Activated CD4-positive, alpha-beta memory T cell treated with anti-CD3 and anti-CD28 coated beads for 36 hours (primary cell): ENCODE results near the gene FAIM2. TPM values are rescaled to one million over a fixed set of nuclear protein-coding genes. Genes with fewer than 3 reads are reported as not detected.
A peak's percentile ranks its signal among the peaks of the same experiment; 100 is the strongest.

ENCODE experiments used
- CTCF ChIA-PET: fragments of 350-600 bp; sonication (Branson Sonifier 250); formaldehyde crosslinking; loops from one replicate; lab custom pipeline; 2021; ENCODE audit warnings: antibody characterized with exemption, inconsistent platforms; lab: Charles Lee
- POLR2A ChIA-PET: fragments of 350-600 bp; sonication (Branson Sonifier 250); formaldehyde crosslinking; loops from one replicate; lab custom pipeline; 2021; ENCODE audit warnings: antibody characterized with exemption; lab: Charles Lee
- DNase-seq: peaks from one replicate; pipeline ENCODE4 v3.0.0-alpha.2; 2020
- H3K27ac Mint-ChIP-seq: one replicate; pipeline ENCODE4 v1.8.0; 2021; ENCODE audit warnings: mixed read lengths
- H3K27me3 Mint-ChIP-seq: one replicate; pipeline ENCODE4 v1.8.0; 2021; ENCODE audit warnings: mixed read lengths
- H3K36me3 Mint-ChIP-seq: one replicate; pipeline ENCODE4 v1.8.0; 2021; ENCODE audit warnings: mixed read lengths
- H3K4me1 Mint-ChIP-seq: one replicate; pipeline ENCODE4 v1.8.0; 2021; ENCODE audit warnings: low read depth, mixed read lengths
- H3K4me3 Mint-ChIP-seq: one replicate; pipeline ENCODE4 v1.8.0; 2021; ENCODE audit warnings: mild to moderate bottlenecking, mixed read lengths
- H3K9me3 Mint-ChIP-seq: one replicate; pipeline ENCODE4 v1.8.0; 2021; ENCODE audit warnings: mixed read lengths
- intact Hi-C: fragments of 100-400 bp; cut with micrococcal nuclease; formaldehyde crosslinking; loops from one replicate; pipeline ENCODE4 v1.15.1; 2023
- total RNA-seq, 2 experiments: library from RNA; stranded (reverse); gene quantifications; one replicate each; pipeline ENCODE4 v1.2.3, GENCODE V29; 2021

Gene FAIM2
- total RNA-seq, 2 experiments from 2014 or later: 1.7 to 2.1 TPM

- ChIA-PET CTCF (interaction anchor here (0.7 to 6.4 kb wide), 50 partner anchors 9 to 338 kb away, joined by 3 to 95 read pairs (median 4); partner anchors contain the start of genes BCDIN3D, COX14, LIMA1 and NCKAP5L), POLR2A (interaction anchor here (0.7 to 1.3 kb wide), 2 partner anchors 103 to 205 kb away, joined by 4 read pairs; partner anchors contain the start of genes BCDIN3D and TMBIM6)
- intact Hi-C loops: loop anchor here (5.0 kb wide), 2 partner anchors 44 to 79 kb away; partner anchors contain the start of gene FAIM2
- DNase-seq: no peak
- Mint-ChIP-seq H3K4me1 (peaks cover 33% of the 10 kb centered on the region), H3K27me3 (peaks cover 2% of the 10 kb centered on the region), H3K27ac (no peak overlapping the region), H3K9me3 (no peaks in the 10 kb centered on the region), H3K4me3 (no peak overlapping the region), H3K36me3 (no peaks in the 10 kb centered on the region)
Observed at GRCh38 chr12:49946086-49946485, 42.4 kb upstream of the FAIM2 start.

- ChIA-PET CTCF (interaction anchor here (0.6 to 6.4 kb wide), 58 partner anchors 8 to 1073 kb away, joined by 3 to 95 read pairs (median 4); partner anchors contain the start of genes BCDIN3D, COX14, LIMA1 and NCKAP5L), POLR2A (interaction anchor here (0.7 to 1.3 kb wide), 3 partner anchors 102 to 204 kb away, joined by 3 to 4 read pairs (median 4); partner anchors contain the start of genes BCDIN3D and TMBIM6)
- H3K36me3 Mint-ChIP-seq: no peaks in the 10 kb centered on the region
- peak overlapping the region; percentile 81 for H3K27ac Mint-ChIP-seq
- no peaks in the 10 kb centered on the region for H3K27me3 Mint-ChIP-seq
- no peaks in the 10 kb centered on the region for H3K9me3 Mint-ChIP-seq
- peaks cover 33% of the 10 kb centered on the region for H3K4me1 Mint-ChIP-seq
- intact Hi-C loops: loop anchor here (1.0 to 5.0 kb wide), 3 partner anchors 43 to 169 kb away; partner anchors contain the start of gene FAIM2
- peak overlapping the region; percentile 70 for H3K4me3 Mint-ChIP-seq
- DNase-seq: peak; percentile 93
Observed at GRCh38 chr12:49945394-49946080, 41.8 kb upstream of the FAIM2 start.

- Mint-ChIP-seq H3K4me3 (no peak overlapping the region), H3K27me3 (no peaks in the 10 kb centered on the region), H3K36me3 (no peaks in the 10 kb centered on the region), H3K9me3 (no peaks in the 10 kb centered on the region), H3K4me1 (peaks cover 33% of the 10 kb centered on the region), H3K27ac (peak overlapping the region; percentile 81)
- no peak for DNase-seq
- ChIA-PET POLR2A (interaction anchor here (1.1 kb wide), 1 partner anchor 140 kb away, joined by 3 read pairs; no protein-coding TSS in a partner anchor), CTCF (interaction anchor here (0.8 to 6.4 kb wide), 14 partner anchors 12 to 459 kb away, joined by 3 to 95 read pairs (median 10); partner anchors contain the start of gene COX14)
- intact Hi-C loops: loop anchor here (1.0 to 5.0 kb wide), 3 partner anchors 42 to 168 kb away; partner anchors contain the start of gene FAIM2
Observed at GRCh38 chr12:49944718-49945117, 41.0 kb upstream of the FAIM2 start.

- H3K36me3 Mint-ChIP-seq: no peaks in the 10 kb centered on the region
- no peak for DNase-seq
- no peaks in the 10 kb centered on the region for H3K9me3 Mint-ChIP-seq
- ChIA-PET POLR2A (interaction anchor here (0.5 kb wide), 1 partner anchor 818 kb away, joined by 3 read pairs; no protein-coding TSS in a partner anchor), CTCF (interaction anchor here (1.3 to 2.7 kb wide), 2 partner anchors 23 to 77 kb away, joined by 8 to 20 read pairs; no protein-coding TSS in a partner anchor)
- intact Hi-C loops: no loop called here
- H3K4me1 Mint-ChIP-seq: peaks cover 33% of the 10 kb centered on the region
- H3K4me3 Mint-ChIP-seq: no peak overlapping the region
- H3K27ac Mint-ChIP-seq: no peak overlapping the region
- no peaks in the 10 kb centered on the region for H3K27me3 Mint-ChIP-seq
Observed at GRCh38 chr12:49944046-49944445, 40.3 kb upstream of the FAIM2 start.

- POLR2A ChIA-PET: interaction anchor here (0.5 kb wide), 1 partner anchor 819 kb away, joined by 3 read pairs; no protein-coding TSS in a partner anchor
- CTCF ChIA-PET: interaction anchor here (0.7 to 2.7 kb wide), 4 partner anchors 14 to 77 kb away, joined by 3 to 20 read pairs (median 6); no protein-coding TSS in a partner anchor
- H3K9me3 Mint-ChIP-seq: no peaks in the 10 kb centered on the region
- H3K36me3 Mint-ChIP-seq: no peaks in the 10 kb centered on the region
- no peaks in the 10 kb centered on the region for H3K27me3 Mint-ChIP-seq
- intact Hi-C loops: no loop called here
- no peak for DNase-seq
- H3K4me3 Mint-ChIP-seq: no peak overlapping the region
- no peak overlapping the region for H3K27ac Mint-ChIP-seq
- H3K4me1 Mint-ChIP-seq: peaks cover 33% of the 10 kb centered on the region
Observed at GRCh38 chr12:49943625-49943960, 39.9 kb upstream of the FAIM2 start.

- H3K9me3 Mint-ChIP-seq: no peaks in the 10 kb centered on the region
- H3K27ac Mint-ChIP-seq: no peak overlapping the region
- CTCF ChIA-PET: interaction anchor here (0.7 to 2.7 kb wide), 8 partner anchors 10 to 127 kb away, joined by 3 to 20 read pairs (median 3); no protein-coding TSS in a partner anchor
- POLR2A ChIA-PET: interaction anchor here (0.5 kb wide), 1 partner anchor 819 kb away, joined by 3 read pairs; no protein-coding TSS in a partner anchor
- H3K27me3 Mint-ChIP-seq: no peaks in the 10 kb centered on the region
- no peaks in the 10 kb centered on the region for H3K36me3 Mint-ChIP-seq
- H3K4me3 Mint-ChIP-seq: no peak overlapping the region
- peak; percentile 46 for DNase-seq
- intact Hi-C loops: no loop called here
- peaks cover 33% of the 10 kb centered on the region for H3K4me1 Mint-ChIP-seq
Observed at GRCh38 chr12:49942921-49943624, 39.4 kb upstream of the FAIM2 start.

- H3K9me3 Mint-ChIP-seq: no peaks in the 10 kb centered on the region
- no peak overlapping the region for H3K27ac Mint-ChIP-seq
- H3K27me3 Mint-ChIP-seq: no peaks in the 10 kb centered on the region
- H3K4me1 Mint-ChIP-seq: peaks cover 33% of the 10 kb centered on the region
- ChIA-PET POLR2A (no interaction called here), CTCF (interaction anchor here (0.8 to 2.7 kb wide), 6 partner anchors 10 to 128 kb away, joined by 3 to 20 read pairs (median 3); no protein-coding TSS in a partner anchor)
- intact Hi-C loops: no loop called here
- DNase-seq: no peak
- H3K4me3 Mint-ChIP-seq: no peak overlapping the region
- H3K36me3 Mint-ChIP-seq: no peaks in the 10 kb centered on the region
Observed at GRCh38 chr12:49942512-49942893, 38.8 kb upstream of the FAIM2 start.

GRCh38 chr12:49941556-49942511, 38.1 kb upstream of the FAIM2 start:
- H3K36me3 Mint-ChIP-seq: no peaks in the 10 kb centered on the region
- peaks cover 33% of the 10 kb centered on the region for H3K4me1 Mint-ChIP-seq
- intact Hi-C loops: no loop called here
- H3K27me3 Mint-ChIP-seq: no peaks in the 10 kb centered on the region
- H3K9me3 Mint-ChIP-seq: no peaks in the 10 kb centered on the region
- POLR2A ChIA-PET: no interaction called here
- CTCF ChIA-PET: interaction anchor here (0.8 to 2.7 kb wide), 6 partner anchors 9 to 129 kb away, joined by 3 to 20 read pairs (median 3); no protein-coding TSS in a partner anchor
- H3K27ac Mint-ChIP-seq: no peak overlapping the region
- no peak for DNase-seq
- H3K4me3 Mint-ChIP-seq: no peak overlapping the region

GRCh38 chr12:49939707-49940106, 36.0 kb upstream of the FAIM2 start:
- no peaks in the 10 kb centered on the region for H3K9me3 Mint-ChIP-seq
- H3K36me3 Mint-ChIP-seq: no peaks in the 10 kb centered on the region
- no peak for DNase-seq
- peaks cover 18% of the 10 kb centered on the region for H3K4me1 Mint-ChIP-seq
- ChIA-PET CTCF (interaction anchor here (0.7 to 1.4 kb wide), 2 partner anchors 27 to 99 kb away, joined by 3 to 5 read pairs; no protein-coding TSS in a partner anchor), POLR2A (interaction anchor here (1.1 kb wide), 1 partner anchor 11 kb away, joined by 3 read pairs; no protein-coding TSS in a partner anchor)
- H3K4me3 Mint-ChIP-seq: no peak overlapping the region
- intact Hi-C loops: no loop called here
- no peak overlapping the region for H3K27ac Mint-ChIP-seq
- no peaks in the 10 kb centered on the region for H3K27me3 Mint-ChIP-seq

- CTCF ChIA-PET: interaction anchor here (1.0 to 1.4 kb wide), 2 partner anchors 28 to 172 kb away, joined by 3 to 5 read pairs; partner anchors contain the start of gene COX14
- H3K9me3 Mint-ChIP-seq: no peaks in the 10 kb centered on the region
- peaks cover 14% of the 10 kb centered on the region for H3K4me1 Mint-ChIP-seq
- H3K27me3 Mint-ChIP-seq: peaks cover 2% of the 10 kb centered on the region
- no peaks in the 10 kb centered on the region for H3K36me3 Mint-ChIP-seq
- intact Hi-C loops: no loop called here
- H3K4me3 Mint-ChIP-seq: no peak overlapping the region
- no peak overlapping the region for H3K27ac Mint-ChIP-seq
- POLR2A ChIA-PET: no interaction called here
- DNase-seq: no peak
Observed at GRCh38 chr12:49939307-49939706, 35.6 kb upstream of the FAIM2 start.
